ENCODE results near the gene DYSF.

- TF ChIP-seq CTCF (IDR thresholded peaks at IDR 0.05; ENCODE audit: low read length) (no peak), EZH2phosphoT487 (IDR thresholded peaks at IDR 0.05; ENCODE audit: low read length) (no peak), EZH2 (optimal IDR thresholded peaks at IDR 0.05; ENCODE audit: low read depth, low read length) (no peak)
Measured at GRCh38 chr2:71583876-71584275, 130.5 kb downstream of the DYSF start.
